Lower leg skin (tissue), 3 donors: ENCODE measurements around the gene CD180.

Experiments used
- POLR2A ChIP-seq, 2 donors: fragments of 450-650 bp; IDR thresholded peaks; one replicate each; pipeline ENCODE4 v1.6.1; 2016 to 2017; ENCODE audit warnings: antibody characterized with exemption in 2 of 2, mild to moderate bottlenecking in 1 of 2, moderate library complexity in 1 of 2
- TF ChIP-seq, protein P1 (sequence below), 3 donors: fragments of 450-650 bp; IDR thresholded peaks; one replicate each; pipeline ENCODE4 v1.5.1; 2016; ENCODE audit warnings: antibody characterized with exemption in 3 of 3, mild to moderate bottlenecking in 3 of 3, moderate library complexity in 2 of 3

DNA sequence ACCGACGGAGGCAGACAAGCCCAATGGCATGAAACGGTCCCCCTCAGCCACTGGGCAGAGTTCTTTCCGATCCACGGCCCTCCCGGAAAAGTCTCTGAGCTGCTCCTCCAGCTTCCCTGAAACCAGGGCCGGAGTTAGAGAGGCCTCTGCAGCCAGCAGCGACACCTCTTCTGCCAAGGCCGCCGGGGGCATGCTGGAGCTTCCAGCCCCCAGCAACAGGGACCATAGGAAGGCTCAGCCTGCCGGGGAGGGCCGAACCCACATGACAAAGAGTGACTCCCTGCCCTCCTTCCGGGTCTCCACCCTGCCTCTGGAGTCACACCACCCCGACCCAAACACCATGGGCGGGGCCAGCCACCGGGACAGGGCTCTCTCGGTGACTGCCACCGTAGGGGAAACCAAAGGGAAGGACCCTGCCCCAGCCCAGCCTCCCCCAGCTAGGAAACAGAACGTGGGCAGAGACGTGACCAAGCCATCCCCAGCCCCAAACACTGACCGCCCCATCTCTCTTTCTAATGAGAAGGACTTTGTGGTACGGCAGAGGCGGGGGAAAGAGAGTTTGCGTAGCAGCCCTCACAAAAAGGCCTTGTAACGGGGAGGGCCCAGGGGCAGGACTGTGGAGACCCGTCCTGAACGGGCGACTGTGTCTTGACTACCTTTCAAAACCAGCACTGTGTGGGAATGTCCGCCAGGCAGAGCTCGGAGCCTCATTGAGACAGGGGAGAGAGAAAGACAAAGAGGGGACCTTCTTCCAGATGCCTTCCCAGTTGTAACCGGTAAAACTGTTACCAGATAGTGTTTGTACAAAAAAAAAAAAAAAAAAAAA lies 29.9 kb downstream of the CD180 start:
- TF ChIP-seq, protein P1, sequence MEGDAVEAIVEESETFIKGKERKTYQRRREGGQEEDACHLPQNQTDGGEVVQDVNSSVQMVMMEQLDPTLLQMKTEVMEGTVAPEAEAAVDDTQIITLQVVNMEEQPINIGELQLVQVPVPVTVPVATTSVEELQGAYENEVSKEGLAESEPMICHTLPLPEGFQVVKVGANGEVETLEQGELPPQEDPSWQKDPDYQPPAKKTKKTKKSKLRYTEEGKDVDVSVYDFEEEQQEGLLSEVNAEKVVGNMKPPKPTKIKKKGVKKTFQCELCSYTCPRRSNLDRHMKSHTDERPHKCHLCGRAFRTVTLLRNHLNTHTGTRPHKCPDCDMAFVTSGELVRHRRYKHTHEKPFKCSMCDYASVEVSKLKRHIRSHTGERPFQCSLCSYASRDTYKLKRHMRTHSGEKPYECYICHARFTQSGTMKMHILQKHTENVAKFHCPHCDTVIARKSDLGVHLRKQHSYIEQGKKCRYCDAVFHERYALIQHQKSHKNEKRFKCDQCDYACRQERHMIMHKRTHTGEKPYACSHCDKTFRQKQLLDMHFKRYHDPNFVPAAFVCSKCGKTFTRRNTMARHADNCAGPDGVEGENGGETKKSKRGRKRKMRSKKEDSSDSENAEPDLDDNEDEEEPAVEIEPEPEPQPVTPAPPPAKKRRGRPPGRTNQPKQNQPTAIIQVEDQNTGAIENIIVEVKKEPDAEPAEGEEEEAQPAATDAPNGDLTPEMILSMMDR (IDR thresholded peaks at IDR 0.05): no peak
- no peak for TF ChIP-seq POLR2A (IDR thresholded peaks at IDR 0.05)
